Type B pancreatic cell (in vitro differentiated cells): ENCODE measurements around the gene HDAC10. TPM values are rescaled to one million over a fixed set of nuclear protein-coding genes. Genes with fewer than 3 reads are reported as not detected.

Source experiments
- DNase-seq: peaks from one replicate; pipeline ENCODE4 v3.0.0; 2021; ENCODE audit warnings: mixed read lengths; ENCODE audit not compliant: unreplicated experiment; ENCODE audit errors: extremely low spot score
- H3K27ac Mint-ChIP-seq: 2 replicates; pipeline ENCODE4 v1.8.0; 2021; ENCODE audit warnings: mild to moderate bottlenecking, mixed read lengths
- H3K27me3 Mint-ChIP-seq: 2 replicates; pipeline ENCODE4 v1.8.0; 2021; ENCODE audit warnings: mixed read lengths
- H3K36me3 Mint-ChIP-seq: 2 replicates; pipeline ENCODE4 v1.8.0; 2021; ENCODE audit warnings: mixed read lengths
- H3K4me1 Mint-ChIP-seq: one replicate; pipeline ENCODE4 v1.8.0; 2021; ENCODE audit warnings: mixed read lengths; ENCODE audit not compliant: unreplicated experiment
- H3K4me3 Mint-ChIP-seq: 2 replicates; pipeline ENCODE4 v1.8.0; 2021; ENCODE audit warnings: mild to moderate bottlenecking, mixed read lengths
- H3K9me3 Mint-ChIP-seq: 2 replicates; pipeline ENCODE4 v1.8.0; 2021; ENCODE audit warnings: mixed read lengths
- CTCF ChIP-seq: fragments of 200-600 bp; sonication (generic); conservative IDR thresholded peaks from 2 replicates; pipeline ENCODE4 v1.5.0; 2021; ENCODE audit warnings: antibody characterized with exemption, mild to moderate bottlenecking
- total RNA-seq: library from RNA; stranded (reverse); gene quantifications from 2 replicates; pipeline ENCODE4 v1.2.1, GENCODE V29; 2021; ENCODE audit warnings: low replicate concordance

Gene HDAC10
- total RNA-seq, 1 donor from 2014 or later = 37.1 TPM

- Mint-ChIP-seq H3K4me1 (no peaks in the 10 kb centered on the region), H3K36me3 (no peaks in the 10 kb centered on the region), H3K4me3 (no peak overlapping the region), H3K27me3 (no peaks in the 10 kb centered on the region), H3K27ac (no peak overlapping the region), H3K9me3 (no peaks in the 10 kb centered on the region)
- no peak for DNase-seq
- TF ChIP-seq CTCF = no peak
These were observed 29.4 kb downstream of the HDAC10 start for GRCh38 chr22:50221410-50222300.

- no peak overlapping the region for H3K4me3 Mint-ChIP-seq
- H3K4me1 Mint-ChIP-seq = no peaks in the 10 kb centered on the region
- H3K9me3 Mint-ChIP-seq = no peaks in the 10 kb centered on the region
- no peaks in the 10 kb centered on the region for H3K27me3 Mint-ChIP-seq
- H3K27ac Mint-ChIP-seq = no peak overlapping the region
- H3K36me3 Mint-ChIP-seq = no peaks in the 10 kb centered on the region
- no peak for TF ChIP-seq CTCF
- DNase-seq = no peak
These were observed 30.3 kb downstream of the HDAC10 start for GRCh38 chr22:50220603-50221409.

GRCh38 chr22:50219800-50220602 lies 31.1 kb downstream of the HDAC10 start:
- no peaks in the 10 kb centered on the region for H3K4me1 Mint-ChIP-seq
- no peak for TF ChIP-seq CTCF
- no peaks in the 10 kb centered on the region for H3K27me3 Mint-ChIP-seq
- no peak overlapping the region for H3K27ac Mint-ChIP-seq
- no peak for DNase-seq
- H3K36me3 Mint-ChIP-seq = peaks cover 1% of the 10 kb centered on the region
- no peak overlapping the region for H3K4me3 Mint-ChIP-seq
- no peaks in the 10 kb centered on the region for H3K9me3 Mint-ChIP-seq

GRCh38 chr22:50218996-50219727 lies 31.9 kb downstream of the HDAC10 start:
- no peak for TF ChIP-seq CTCF
- Mint-ChIP-seq H3K36me3 (peaks cover 5% of the 10 kb centered on the region), H3K4me1 (no peaks in the 10 kb centered on the region), H3K27me3 (no peaks in the 10 kb centered on the region), H3K4me3 (no peak overlapping the region), H3K27ac (no peak overlapping the region), H3K9me3 (no peaks in the 10 kb centered on the region)
- no peak for DNase-seq
